HEK293 (cell line): Measurements from ENCODE around the gene CBX1.

Experiments used
- AEBP2 ChIP-seq: fragments of 450-650 bp; formaldehyde crosslinking; IDR thresholded peaks from 2 replicates; pipeline ENCODE4 v1.5.1; 2016; ENCODE audit warnings: missing biosample characterization, missing genetic modification characterization, borderline replicate concordance
- ATF2 ChIP-seq: fragments of 450-650 bp; formaldehyde crosslinking; IDR thresholded peaks from 2 replicates; pipeline ENCODE4 v1.5.1; 2016; ENCODE audit warnings: missing biosample characterization, missing genetic modification characterization, low read depth
- GFI1B ChIP-seq: fragments of 450-650 bp; formaldehyde crosslinking; IDR thresholded peaks from 2 replicates; pipeline ENCODE4 v1.5.1; 2016; ENCODE audit warnings: missing biosample characterization, missing genetic modification characterization
- OSR2 ChIP-seq: fragments of 450-650 bp; formaldehyde crosslinking; IDR thresholded peaks from 2 replicates; pipeline ENCODE4 v1.5.1; 2016; ENCODE audit warnings: missing biosample characterization, missing genetic modification characterization
- PBX3 ChIP-seq: sonication (generic); formaldehyde crosslinking; IDR thresholded peaks from 2 replicates; pipeline ENCODE4 v1.8.1; 2022; ENCODE audit warnings: mild to moderate bottlenecking, moderate library complexity, missing genetic modification reagents
- PRDM4 ChIP-seq: fragments of 450-650 bp; formaldehyde crosslinking; IDR thresholded peaks from 2 replicates; pipeline ENCODE4 v1.5.1; 2017; ENCODE audit warnings: missing biosample characterization, missing genetic modification characterization
- SALL2 ChIP-seq: fragments of 450-650 bp; formaldehyde crosslinking; IDR thresholded peaks from 2 replicates; pipeline ENCODE4 v1.5.0; 2017; ENCODE audit warnings: missing biosample characterization, mild to moderate bottlenecking, missing genetic modification characterization, borderline replicate concordance
- SP3 ChIP-seq: fragments of 450-650 bp; formaldehyde crosslinking; IDR thresholded peaks from 2 replicates; pipeline ENCODE4 v1.5.1; 2016; ENCODE audit warnings: missing biosample characterization, missing genetic modification characterization
- YY2 ChIP-seq: fragments of 450-650 bp; formaldehyde crosslinking; IDR thresholded peaks from 2 replicates; pipeline ENCODE4 v1.5.1; 2016; ENCODE audit warnings: missing biosample characterization, missing genetic modification characterization
- ZBTB10 ChIP-seq: fragments of 450-650 bp; formaldehyde crosslinking; IDR thresholded peaks from 2 replicates; pipeline ENCODE4 v1.5.1; 2016; ENCODE audit warnings: missing biosample characterization, missing genetic modification characterization
- ZBTB17 ChIP-seq: fragments of 450-650 bp; formaldehyde crosslinking; IDR thresholded peaks from 2 replicates; pipeline ENCODE4 v1.5.1; 2016; ENCODE audit warnings: missing biosample characterization, missing genetic modification characterization
- ZBTB6 ChIP-seq: fragments of 450-650 bp; formaldehyde crosslinking; IDR thresholded peaks from 2 replicates; pipeline ENCODE4 v1.5.1; 2017; ENCODE audit warnings: missing biosample characterization, missing genetic modification characterization
- ZFP3 ChIP-seq: fragments of 450-650 bp; formaldehyde crosslinking; IDR thresholded peaks from 2 replicates; pipeline ENCODE4 v1.5.1; 2016; ENCODE audit warnings: low read depth, missing biosample characterization, missing genetic modification characterization
- ZFP37 ChIP-seq: fragments of 450-650 bp; formaldehyde crosslinking; IDR thresholded peaks from 2 replicates; pipeline ENCODE4 v1.5.1; 2016; ENCODE audit warnings: missing biosample characterization, missing genetic modification characterization
- ZNF140 ChIP-seq: fragments of 450-650 bp; formaldehyde crosslinking; IDR thresholded peaks from 2 replicates; pipeline ENCODE4 v1.5.1; 2016; ENCODE audit warnings: missing biosample characterization, missing genetic modification characterization
- ZNF155 ChIP-seq: fragments of 450-650 bp; formaldehyde crosslinking; IDR thresholded peaks from 2 replicates; pipeline ENCODE4 v1.5.1; 2016; ENCODE audit warnings: missing biosample characterization, missing genetic modification characterization
- ZNF239 ChIP-seq: fragments of 450-650 bp; formaldehyde crosslinking; IDR thresholded peaks from 2 replicates; pipeline ENCODE4 v1.5.1; 2016; ENCODE audit warnings: missing biosample characterization, missing genetic modification characterization
- ZNF24 ChIP-seq: fragments of 450-650 bp; formaldehyde crosslinking; IDR thresholded peaks from 2 replicates; pipeline ENCODE4 v1.5.1; 2016; ENCODE audit warnings: missing biosample characterization, missing genetic modification characterization
- ZNF416 ChIP-seq: fragments of 450-650 bp; formaldehyde crosslinking; IDR thresholded peaks from 2 replicates; pipeline ENCODE4 v1.5.1; 2016; ENCODE audit warnings: missing biosample characterization, missing genetic modification characterization
- ZNF426 ChIP-seq: fragments of 450-650 bp; formaldehyde crosslinking; IDR thresholded peaks from 2 replicates; pipeline ENCODE4 v1.5.1; 2017; ENCODE audit warnings: missing biosample characterization, missing genetic modification characterization, mild to moderate bottlenecking, inconsistent platforms, moderate library complexity
- ZNF473 ChIP-seq: fragments of 450-650 bp; formaldehyde crosslinking; IDR thresholded peaks from 2 replicates; pipeline ENCODE4 v1.5.1; 2017; ENCODE audit warnings: missing biosample characterization, missing genetic modification characterization
- ZNF544 ChIP-seq: fragments of 450-650 bp; formaldehyde crosslinking; IDR thresholded peaks from 2 replicates; pipeline ENCODE4 v1.5.0; 2017; ENCODE audit warnings: missing biosample characterization, missing genetic modification characterization
- ZNF626 ChIP-seq: fragments of 450-650 bp; sonication (Bioruptor Pico); formaldehyde crosslinking; IDR thresholded peaks from 2 replicates; pipeline ENCODE4 v1.5.1; 2018; ENCODE audit warnings: missing biosample characterization, missing genetic modification characterization, inconsistent platforms
- ZNF707 ChIP-seq: fragments of 450-650 bp; formaldehyde crosslinking; IDR thresholded peaks from 2 replicates; pipeline ENCODE4 v1.5.1; 2016; ENCODE audit warnings: missing biosample characterization, missing genetic modification characterization
- ZNF785 ChIP-seq: fragments of 450-650 bp; formaldehyde crosslinking; IDR thresholded peaks from 2 replicates; pipeline ENCODE4 v1.5.1; 2016; ENCODE audit warnings: missing biosample characterization, missing genetic modification characterization
- TF ChIP-seq, protein P1 (sequence below): fragments of 450-650 bp; formaldehyde crosslinking; IDR thresholded peaks from 2 replicates; pipeline ENCODE4 v1.5.1; 2017; ENCODE audit warnings: missing biosample characterization, missing genetic modification characterization
- TF ChIP-seq, protein P2 (sequence below): fragments of 450-650 bp; formaldehyde crosslinking; IDR thresholded peaks from 2 replicates; pipeline ENCODE4 v1.5.1; 2016; ENCODE audit warnings: missing biosample characterization, missing genetic modification characterization

Gene CBX1

GRCh38 chr17:48052956-48053757 lies 48.1 kb downstream of the CBX1 start (continued):
- TF ChIP-seq ZNF707 = no peak
- TF ChIP-seq ZNF426 (tag by site-specific recombination) = no peak
- TF ChIP-seq ZBTB10 = 0 out of 2 replicates have a peak, but pooled peaks have one; percentile 20
- no peak for TF ChIP-seq YY2 (tag by site-specific recombination)
- TF ChIP-seq, protein P1, sequence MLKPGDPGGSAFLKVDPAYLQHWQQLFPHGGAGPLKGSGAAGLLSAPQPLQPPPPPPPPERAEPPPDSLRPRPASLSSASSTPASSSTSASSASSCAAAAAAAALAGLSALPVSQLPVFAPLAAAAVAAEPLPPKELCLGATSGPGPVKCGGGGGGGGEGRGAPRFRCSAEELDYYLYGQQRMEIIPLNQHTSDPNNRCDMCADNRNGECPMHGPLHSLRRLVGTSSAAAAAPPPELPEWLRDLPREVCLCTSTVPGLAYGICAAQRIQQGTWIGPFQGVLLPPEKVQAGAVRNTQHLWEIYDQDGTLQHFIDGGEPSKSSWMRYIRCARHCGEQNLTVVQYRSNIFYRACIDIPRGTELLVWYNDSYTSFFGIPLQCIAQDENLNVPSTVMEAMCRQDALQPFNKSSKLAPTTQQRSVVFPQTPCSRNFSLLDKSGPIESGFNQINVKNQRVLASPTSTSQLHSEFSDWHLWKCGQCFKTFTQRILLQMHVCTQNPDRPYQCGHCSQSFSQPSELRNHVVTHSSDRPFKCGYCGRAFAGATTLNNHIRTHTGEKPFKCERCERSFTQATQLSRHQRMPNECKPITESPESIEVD (tag by site-specific recombination) = no peak; the same call in 1 of the 2 replicates
- TF ChIP-seq ZNF785 = no peak
- no peak for TF ChIP-seq ATF2 (tag by site-specific recombination)
- no peak for TF ChIP-seq ZBTB6 (tag by site-specific recombination)
- TF ChIP-seq ZNF473 (tag by site-specific recombination) = no peak
- TF ChIP-seq ZNF544 = no peak
- 0 out of 2 replicates have a peak, but pooled peaks have one; percentile 11 for TF ChIP-seq PRDM4 (tag by site-specific recombination)
- no peak for TF ChIP-seq ZNF140
- TF ChIP-seq ZNF416 (tag by site-specific recombination) = no peak
- TF ChIP-seq ZNF626 = no peak
- no peak for TF ChIP-seq ZFP3 (tag by site-specific recombination)
- TF ChIP-seq SP3 (tag by site-specific recombination) = peak; percentile 44
- TF ChIP-seq, protein P2, sequence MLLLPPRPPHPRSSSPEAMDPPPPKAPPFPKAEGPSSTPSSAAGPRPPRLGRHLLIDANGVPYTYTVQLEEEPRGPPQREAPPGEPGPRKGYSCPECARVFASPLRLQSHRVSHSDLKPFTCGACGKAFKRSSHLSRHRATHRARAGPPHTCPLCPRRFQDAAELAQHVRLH (tag by site-specific recombination) = no peak
- TF ChIP-seq GFI1B = no peak
- peak; percentile 94 for TF ChIP-seq ZBTB17
- no peak for TF ChIP-seq ZNF155 (tag by site-specific recombination)
- no peak for TF ChIP-seq OSR2 (tag by site-specific recombination)
- no peak for TF ChIP-seq PBX3
- TF ChIP-seq SALL2 (tag by site-specific recombination) = no peak
- 0 out of 2 replicates have a peak, but pooled peaks have one; percentile 28 for TF ChIP-seq ZNF24 (tag by site-specific recombination)
- TF ChIP-seq AEBP2 = no peak
- TF ChIP-seq ZNF239 (tag by site-specific recombination) = no peak
- TF ChIP-seq ZFP37 = no peak
